Measurements from ENCODE around the gene RAB11FIP4. TPM values are rescaled to one million over a fixed set of nuclear protein-coding genes. Genes with fewer than 3 reads are reported as not detected.

Gene RAB11FIP4
- total and polyA plus RNA-seq, 2 donors (not counting 3 experiments of a cell fraction or from before 2014, with no cell fraction given) = 0.08 to 0.38 TPM

- H3K27ac ChIP-seq (ENCODE audit: insufficient read depth, low read depth, low read length) = no peak overlapping the region
- FAIRE-seq = no peak
- DNase-seq (ENCODE audit: low read depth, low spot score) = peak; percentile 53
- BruUV-seq (replicated peaks) = no TSS peak
- ChIA-PET CTCF (interaction anchor here (0.7 to 1.7 kb wide), 7 partner anchors 8 to 375 kb away, joined by 3 to 8 read pairs (median 3); no protein-coding TSS in a partner anchor), POLR2A (no interaction called here)
- no peak overlapping the region for H2AFZ ChIP-seq (ENCODE audit: low read depth, low read length)
- dilution Hi-C loops (cut with MboI; ENCODE audit: extremely low pct_ligation_motif_present, low sequenced_read_pairs) = no loop called here
- no peaks in the 10 kb centered on the region for H3K36me3 ChIP-seq (ENCODE audit: control insufficient read depth in 2 of 2, extremely low read depth in 1 of 2, insufficient read depth in 2 of 2, low read length in 2 of 2)
- H3K4me2 ChIP-seq (ENCODE audit: insufficient read depth, low read length) = no peak overlapping the region
- no peak for TF ChIP-seq POLR2A (IDR thresholded peaks at IDR 0.05; ENCODE audit: low read depth, low read length)
- no peak for TF ChIP-seq CTCF (IDR thresholded peaks at IDR 0.05; ENCODE audit: extremely low read depth in 1 of 2, insufficient read depth in 1 of 2, low read depth in 1 of 2, low read length in 2 of 2)
- TF ChIP-seq GATA2 (IDR thresholded peaks at IDR 0.05; ENCODE audit: insufficient read depth, insufficient read length, low read depth, low read length) = no peak
- TF ChIP-seq MAX (IDR thresholded peaks at IDR 0.05; ENCODE audit: insufficient read depth, insufficient read length) = no peak
- no peak for TF ChIP-seq POLR2AphosphoS5 (IDR thresholded peaks at IDR 0.05; ENCODE audit: insufficient read depth, low read depth, low read length)
- no peak for TF ChIP-seq EZH2 (IDR thresholded peaks at IDR 0.05; ENCODE audit: borderline replicate concordance, low read depth, low read length, severe bottlenecking)
- TF ChIP-seq JUN (IDR thresholded peaks at IDR 0.05; ENCODE audit: borderline replicate concordance, insufficient read depth, insufficient read length, low read depth) = no peak
- no peak for TF ChIP-seq MYC (IDR thresholded peaks at IDR 0.05; ENCODE audit: low read depth, low read length)
- no peak for TF ChIP-seq FOS (IDR thresholded peaks at IDR 0.05; ENCODE audit: borderline replicate concordance, insufficient read depth, low read length)
- H3K79me2 ChIP-seq (ENCODE audit: control insufficient read depth, insufficient read depth, low read length) = no peaks in the 10 kb centered on the region
- peaks cover 0 to 2% of the 10 kb centered on the region in 2 experiments for H3K27me3 ChIP-seq (ENCODE audit: control insufficient read depth in 2 of 2, insufficient read depth in 2 of 2, low read length in 2 of 2)
- no peaks in the 10 kb centered on the region for H3K9me3 ChIP-seq (replicated peaks; ENCODE audit: control insufficient read depth, insufficient read depth, low read length)
- no peaks in the 10 kb centered on the region for H3K9me1 ChIP-seq (replicated peaks; ENCODE audit: control insufficient read depth, extremely low read depth, insufficient read depth, low read length)
- H3K4me1 ChIP-seq (ENCODE audit: control insufficient read depth, extremely low read depth, insufficient read depth, low read length) = no peaks in the 10 kb centered on the region
- no peak overlapping the region for H3K9ac ChIP-seq (replicated peaks; ENCODE audit: extremely low read depth, insufficient read depth, low read length)
- H3K4me3 ChIP-seq (replicated peaks in 1 of 3; ENCODE audit: insufficient read depth in 1 of 3, low read depth in 1 of 3, low read length in 3 of 3) = no peak overlapping the region
- no peaks in the 10 kb centered on the region for H4K20me1 ChIP-seq (replicated peaks; ENCODE audit: control insufficient read depth, extremely low read depth, insufficient read depth, low read length)
- intact Hi-C loops (cut with micrococcal nuclease) = no loop called here
Measured at GRCh38 chr17:31467502-31468256, 76.2 kb downstream of the RAB11FIP4 start.
